Measurements from ENCODE around the gene FGD1. TPM values are rescaled to one million over a fixed set of nuclear protein-coding genes. Genes with fewer than 3 reads are reported as not detected.

Gene FGD1
- total and polyA plus RNA-seq, 5 donors from 2014 or later = 0.76 to 1.0 (median 0.85) TPM; not detected in 1

DNA sequence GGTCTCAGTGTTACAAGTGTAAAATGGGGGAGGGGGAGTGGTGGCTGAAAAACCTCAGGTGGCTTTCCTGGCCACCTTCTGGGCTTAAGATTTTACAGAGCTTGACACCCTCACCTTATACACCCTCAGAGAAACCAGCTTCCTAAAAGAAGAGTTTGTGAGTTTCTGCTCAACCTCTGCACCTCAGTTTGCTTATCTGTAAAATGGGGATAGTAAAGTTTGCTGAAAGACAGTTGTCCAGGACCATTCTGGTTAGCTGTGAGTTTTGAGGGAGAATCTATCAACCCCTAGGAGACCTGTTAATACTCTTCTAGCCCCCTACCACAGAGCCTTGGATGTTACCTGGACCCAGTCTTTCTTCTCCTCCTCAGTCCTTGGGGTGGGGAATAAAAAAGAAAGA lies 46.1 kb downstream of the FGD1 start:
- no peaks in the 10 kb centered on the region for H3K9me3 ChIP-seq (ENCODE audit: control insufficient read depth in 2 of 2, low read length in 2 of 2)
- ATAC-seq (ENCODE audit: low read depth in 2 of 2) = no peak

DNA sequence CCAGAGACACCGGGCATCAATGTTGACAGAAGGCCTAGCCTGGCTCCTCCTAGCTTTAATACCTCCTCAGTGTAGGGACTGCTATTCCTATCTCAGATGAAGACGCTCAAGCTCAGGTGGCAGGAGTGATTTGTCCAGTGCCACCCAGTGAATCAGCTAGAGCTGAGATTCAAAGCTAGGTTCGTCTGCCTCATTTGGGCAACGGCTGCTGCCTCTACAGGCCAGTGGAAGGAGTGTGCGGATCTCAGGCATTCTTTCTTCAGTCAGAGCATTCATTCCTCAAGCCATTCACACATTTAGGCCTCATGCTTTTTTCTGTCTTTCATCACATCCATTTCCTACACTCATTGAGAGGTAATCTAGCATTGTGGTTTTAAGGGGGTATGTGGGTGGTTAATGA lies 48.6 kb downstream of the FGD1 start:
- peaks cover 19% of the 10 kb centered on the region for H3K36me3 ChIP-seq (ENCODE audit: control insufficient read depth, insufficient read depth, low read length)
- no peak overlapping the region for H3K27ac Mint-ChIP-seq

More for the DNA sequence above, 46.1 kb downstream of the FGD1 start:
- Mint-ChIP-seq H3K4me1 (no peaks in the 10 kb centered on the region), H3K27ac (no peak overlapping the region), H3K4me3 (no peak overlapping the region), H3K36me3 (peaks cover 3% of the 10 kb centered on the region), H3K9me3 (no peaks in the 10 kb centered on the region), H3K27me3 (no peaks in the 10 kb centered on the region)
- no peak for DNase-seq
- H3K36me3 ChIP-seq (ENCODE audit: control insufficient read depth, insufficient read depth, low read length) = peaks cover 5% of the 10 kb centered on the region
- no peak overlapping the region for H3K4me3 ChIP-seq (ENCODE audit: low read depth, low read length)
- no peaks in the 10 kb centered on the region for H3K27me3 ChIP-seq (ENCODE audit: control insufficient read depth, insufficient read depth, low read length)
- H3K27ac ChIP-seq (ENCODE audit: insufficient read depth, low read length, poor library complexity, severe bottlenecking) = no peak overlapping the region
- H3K4me1 ChIP-seq (ENCODE audit: control insufficient read depth, insufficient read depth, low read length, poor library complexity, severe bottlenecking) = no peaks in the 10 kb centered on the region

DNA sequence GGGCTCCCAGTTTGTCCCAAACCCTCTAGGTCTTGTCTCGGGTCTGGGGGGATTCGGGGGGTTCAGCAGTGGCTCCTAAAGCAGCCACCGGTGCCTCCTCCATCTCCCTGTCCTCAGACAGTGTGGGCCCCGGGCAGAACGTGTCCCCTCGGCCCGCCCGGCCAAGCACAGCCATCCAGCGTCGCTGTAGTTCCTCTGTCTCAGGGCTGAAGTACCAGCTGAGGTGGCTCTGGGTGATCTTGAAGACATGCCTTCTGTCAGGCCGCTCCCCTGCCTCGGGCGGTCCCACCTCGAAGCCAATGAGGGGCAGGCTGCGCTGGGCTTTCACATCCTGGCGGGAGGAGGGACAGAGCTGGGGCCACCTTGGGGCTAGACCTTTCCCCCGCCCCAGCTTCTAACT lies 50.0 kb downstream of the FGD1 start:
- Histone ChIP-seq H3K4me1 (ENCODE audit: control insufficient read depth, insufficient read depth, low read length, poor library complexity, severe bottlenecking) (peaks cover 13% of the 10 kb centered on the region), H3K27me3 (ENCODE audit: control insufficient read depth, insufficient read depth, low read length) (no peaks in the 10 kb centered on the region), H3K27ac (ENCODE audit: insufficient read depth, low read length, poor library complexity, severe bottlenecking) (no peak overlapping the region), H3K9me3 (ENCODE audit: control insufficient read depth in 2 of 2, low read length in 2 of 2) (no peaks in the 10 kb centered on the region), H3K36me3 (ENCODE audit: control insufficient read depth, insufficient read depth, low read length) (peaks cover 19% of the 10 kb centered on the region), H3K4me3 (ENCODE audit: low read depth, low read length) (no peak overlapping the region)
- peaks cover 0 to 25% (median 17%) of the 10 kb centered on the region in 4 donors for H3K4me1 Mint-ChIP-seq
- H3K9me3 Mint-ChIP-seq = no peaks in the 10 kb centered on the region
- ATAC-seq (ENCODE audit: low read depth in 2 of 2) = no peak
- H3K4me3 Mint-ChIP-seq = no peak overlapping the region
- H3K36me3 Mint-ChIP-seq = peaks cover 3% of the 10 kb centered on the region
- no peak for DNase-seq
- no peaks in the 10 kb centered on the region for H3K27me3 Mint-ChIP-seq
- H3K27ac Mint-ChIP-seq = no peak overlapping the region

More for the DNA sequence above, 48.6 kb downstream of the FGD1 start:
- H3K9me3 ChIP-seq (ENCODE audit: control insufficient read depth in 2 of 2, low read length in 2 of 2) = no peaks in the 10 kb centered on the region
- H3K4me3 ChIP-seq (ENCODE audit: low read depth, low read length) = no peak overlapping the region
- H3K36me3 Mint-ChIP-seq = peaks cover 3% of the 10 kb centered on the region
- no peak overlapping the region for H3K4me3 Mint-ChIP-seq
- H3K27me3 ChIP-seq (ENCODE audit: control insufficient read depth, insufficient read depth, low read length) = no peaks in the 10 kb centered on the region
- no peaks in the 10 kb centered on the region for H3K4me1 ChIP-seq (ENCODE audit: control insufficient read depth, insufficient read depth, low read length, poor library complexity, severe bottlenecking)
- DNase-seq (no peak), ATAC-seq (ENCODE audit: low read depth in 2 of 2) (no peak)
- H3K27ac ChIP-seq (ENCODE audit: insufficient read depth, low read length, poor library complexity, severe bottlenecking) = no peak overlapping the region
- peaks cover 0 to 12% (median 6%) of the 10 kb centered on the region in 4 donors for H3K4me1 Mint-ChIP-seq
- no peaks in the 10 kb centered on the region for H3K9me3 Mint-ChIP-seq
- no peaks in the 10 kb centered on the region for H3K27me3 Mint-ChIP-seq

DNA sequence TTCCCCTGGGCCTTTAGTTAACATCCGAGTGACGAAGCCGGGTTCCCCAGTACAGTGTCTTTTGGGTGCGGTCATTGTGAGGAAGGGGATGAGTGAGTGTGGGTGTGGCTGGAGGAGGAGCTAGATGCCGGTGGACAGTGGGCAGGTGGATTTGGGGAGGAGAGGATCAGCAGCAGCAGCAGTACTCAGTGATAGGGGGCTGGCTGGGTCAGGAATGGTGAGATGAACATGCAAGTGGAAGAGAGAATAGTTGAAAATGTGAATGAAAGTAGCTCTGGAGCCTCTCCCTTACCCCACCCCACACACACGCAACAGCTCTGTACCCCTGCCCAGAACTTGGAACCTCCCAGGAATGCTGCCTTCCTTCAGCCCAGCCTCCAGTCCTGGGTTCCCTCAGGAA lies 51.3 kb downstream of the FGD1 start:
- Mint-ChIP-seq H3K4me1 (peaks cover 0 to 33% (median 22%) of the 10 kb centered on the region in 4 donors), H3K27me3 (no peaks in the 10 kb centered on the region), H3K36me3 (peaks cover 3% of the 10 kb centered on the region), H3K9me3 (no peaks in the 10 kb centered on the region), H3K27ac (peak overlapping the region in 1 of 3 donors; percentile 37), H3K4me3 (no peak overlapping the region)
- no peak overlapping the region for H3K4me3 ChIP-seq (ENCODE audit: low read depth, low read length)
- peaks cover 19% of the 10 kb centered on the region for H3K36me3 ChIP-seq (ENCODE audit: control insufficient read depth, insufficient read depth, low read length)
- H3K9me3 ChIP-seq (ENCODE audit: control insufficient read depth in 2 of 2, low read length in 2 of 2) = no peaks in the 10 kb centered on the region
- no peak for ATAC-seq (ENCODE audit: low read depth in 2 of 2)
- no peaks in the 10 kb centered on the region for H3K27me3 ChIP-seq (ENCODE audit: control insufficient read depth, insufficient read depth, low read length)
- no peak for DNase-seq
- H3K4me1 ChIP-seq (ENCODE audit: control insufficient read depth, insufficient read depth, low read length, poor library complexity, severe bottlenecking) = peaks cover 17% of the 10 kb centered on the region
- no peak overlapping the region for H3K27ac ChIP-seq (ENCODE audit: insufficient read depth, low read length, poor library complexity, severe bottlenecking)

DNA sequence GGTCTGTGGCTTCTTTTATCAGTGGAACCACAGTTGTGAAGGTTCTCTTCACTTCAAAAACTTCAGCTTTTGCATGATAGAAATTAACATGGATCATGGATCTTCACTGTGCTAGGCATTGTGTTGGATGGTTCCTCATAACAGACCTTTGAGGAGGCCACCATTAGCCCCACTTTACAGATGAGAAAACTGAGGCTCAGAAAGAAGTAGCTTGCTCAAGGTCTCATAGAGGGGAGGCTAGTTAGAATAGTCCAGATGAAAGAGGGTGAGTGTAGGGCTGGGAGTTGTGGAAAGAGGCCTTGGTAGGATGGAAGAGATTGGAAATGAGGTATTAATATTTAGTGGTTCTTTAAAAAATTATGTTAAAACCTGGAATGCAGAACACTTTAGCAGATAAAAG lies 53.2 kb downstream of the FGD1 start:
- H3K36me3 Mint-ChIP-seq = no peaks in the 10 kb centered on the region

DNA sequence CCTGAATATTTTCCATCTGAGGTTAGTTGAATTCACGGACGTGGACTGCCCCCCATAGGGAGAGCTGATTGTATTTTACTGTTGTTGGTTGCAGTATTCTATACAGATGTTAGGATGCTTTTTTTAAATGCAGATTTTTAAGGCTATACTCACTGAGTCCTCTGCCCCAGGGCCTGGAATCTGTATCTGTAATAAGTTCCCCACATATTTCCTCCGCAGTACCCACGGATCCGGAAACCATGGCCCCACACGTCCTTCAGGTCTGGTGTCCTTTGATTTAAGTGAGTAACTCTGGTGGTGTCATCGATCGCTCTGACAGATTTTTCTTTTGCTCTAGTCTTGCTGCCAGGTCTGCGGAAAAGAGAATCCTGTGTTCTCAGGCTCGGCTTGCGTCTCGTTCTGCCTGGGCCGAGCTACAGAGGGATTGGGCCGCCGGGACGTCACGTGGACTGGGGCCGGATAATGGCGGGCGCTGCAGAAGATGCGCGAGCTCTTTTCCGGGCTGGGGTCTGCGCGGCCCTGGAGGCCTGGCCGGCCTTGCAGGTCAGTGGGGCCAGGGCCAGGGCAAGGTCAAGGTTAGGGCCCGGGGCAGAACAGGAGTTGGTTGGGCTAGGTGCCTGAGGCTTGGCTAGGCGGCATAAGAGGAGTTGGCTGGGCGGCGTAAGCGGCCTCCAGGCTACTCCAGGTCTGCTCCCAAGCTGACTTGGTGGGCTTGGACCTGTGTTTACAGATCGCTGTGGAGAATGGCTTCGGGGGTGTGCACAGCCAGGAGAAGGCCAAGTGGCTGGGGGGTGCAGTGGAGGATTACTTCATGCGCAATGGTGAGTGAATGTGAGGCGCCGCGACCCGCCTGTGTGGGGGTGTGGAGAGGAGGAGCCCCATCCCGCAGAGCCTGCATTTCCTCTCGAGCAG lies 55.8 kb downstream of the FGD1 start, which contains the start of gene TSR2:
TSR2 (plus strand) TSS at position 445 of the 912 bp plus-strand sequence; CDS start at position 463, 18 bp downstream.
- Histone ChIP-seq H3K9me3 (ENCODE audit: control insufficient read depth in 2 of 2, low read length in 2 of 2) (no peaks in the 10 kb centered on the region), H3K27ac (ENCODE audit: insufficient read depth, low read length, poor library complexity, severe bottlenecking) (peak within 1 kb of the TSS; percentile 74), H3K27me3 (ENCODE audit: control insufficient read depth, insufficient read depth, low read length) (no peaks in the 10 kb centered on the region), H3K4me1 (ENCODE audit: control insufficient read depth, insufficient read depth, low read length, poor library complexity, severe bottlenecking) (peaks cover 17% of the 10 kb centered on the region), H3K36me3 (ENCODE audit: control insufficient read depth, insufficient read depth, low read length) (peaks cover 16% of the 10 kb centered on the region), H3K4me3 (ENCODE audit: low read depth, low read length) (peak within 1 kb of the TSS; percentile 93)
- H3K4me3 Mint-ChIP-seq = peak within 1 kb of the TSS; percentile 93 to 99 (median 95)
- peak; percentile 98 to 99 for ATAC-seq (ENCODE audit: low read depth in 2 of 2)
- H3K36me3 Mint-ChIP-seq = no peaks in the 10 kb centered on the region
- no peaks in the 10 kb centered on the region for H3K27me3 Mint-ChIP-seq
- peaks cover 0 to 33% (median 24%) of the 10 kb centered on the region in 4 donors for H3K4me1 Mint-ChIP-seq
- peak; percentile 69 to 89 (median 80) for DNase-seq
- H3K27ac Mint-ChIP-seq = peak within 1 kb of the TSS; percentile 74 to 94 (median 92)
- no peaks in the 10 kb centered on the region for H3K9me3 Mint-ChIP-seq

More for the DNA sequence above, 53.2 kb downstream of the FGD1 start:
- Mint-ChIP-seq H3K27me3 (no peaks in the 10 kb centered on the region), H3K4me1 (peaks cover 0 to 33% (median 24%) of the 10 kb centered on the region in 4 donors), H3K27ac (no peak overlapping the region), H3K9me3 (no peaks in the 10 kb centered on the region), H3K4me3 (no peak overlapping the region)
- no peaks in the 10 kb centered on the region for H3K9me3 ChIP-seq (ENCODE audit: control insufficient read depth in 2 of 2, low read length in 2 of 2)
- H3K36me3 ChIP-seq (ENCODE audit: control insufficient read depth, insufficient read depth, low read length) = peaks cover 19% of the 10 kb centered on the region
- H3K27ac ChIP-seq (ENCODE audit: insufficient read depth, low read length, poor library complexity, severe bottlenecking) = no peak overlapping the region
- ATAC-seq (ENCODE audit: low read depth in 2 of 2) = no peak
- peaks cover 17% of the 10 kb centered on the region for H3K4me1 ChIP-seq (ENCODE audit: control insufficient read depth, insufficient read depth, low read length, poor library complexity, severe bottlenecking)
- no peak overlapping the region for H3K4me3 ChIP-seq (ENCODE audit: low read depth, low read length)
- DNase-seq = no peak
- H3K27me3 ChIP-seq (ENCODE audit: control insufficient read depth, insufficient read depth, low read length) = no peaks in the 10 kb centered on the region

DNA sequence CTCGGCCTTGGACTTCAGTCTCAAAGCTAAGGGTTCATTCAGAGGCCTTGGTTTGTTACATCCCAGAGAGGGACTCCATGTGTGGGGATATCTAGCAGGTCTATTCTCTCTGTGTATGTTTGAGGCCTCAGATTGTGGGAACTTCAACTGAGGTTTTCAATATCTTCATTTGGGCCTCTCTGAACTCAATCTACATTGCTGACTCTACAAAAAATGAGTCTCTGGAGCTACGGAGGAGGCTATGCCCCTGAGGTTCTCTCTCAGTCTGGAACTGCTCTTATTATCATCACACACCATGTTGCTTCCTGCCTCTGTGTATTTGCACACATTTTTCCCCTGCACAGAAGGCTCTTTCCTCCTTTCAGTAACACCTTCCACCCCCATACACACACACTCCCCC lies 60.9 kb downstream of the FGD1 start:
- no peak for ATAC-seq (ENCODE audit: low read depth in 2 of 2)
- H3K27me3 ChIP-seq (ENCODE audit: control insufficient read depth, insufficient read depth, low read length) = no peaks in the 10 kb centered on the region
- no peaks in the 10 kb centered on the region for H3K27me3 Mint-ChIP-seq
- peaks cover 0 to 6% (median 4%) of the 10 kb centered on the region in 4 donors for H3K4me1 Mint-ChIP-seq
- H3K4me3 Mint-ChIP-seq = no peak overlapping the region
- H3K9me3 Mint-ChIP-seq = no peaks in the 10 kb centered on the region
- H3K36me3 Mint-ChIP-seq = no peaks in the 10 kb centered on the region
- H3K36me3 ChIP-seq (ENCODE audit: control insufficient read depth, insufficient read depth, low read length) = no peaks in the 10 kb centered on the region
- no peak for DNase-seq
- H3K4me1 ChIP-seq (ENCODE audit: control insufficient read depth, insufficient read depth, low read length, poor library complexity, severe bottlenecking) = no peaks in the 10 kb centered on the region
- no peak overlapping the region for H3K4me3 ChIP-seq (ENCODE audit: low read depth, low read length)
- H3K9me3 ChIP-seq (ENCODE audit: control insufficient read depth in 2 of 2, low read length in 2 of 2) = no peaks in the 10 kb centered on the region
- H3K27ac ChIP-seq (ENCODE audit: insufficient read depth, low read length, poor library complexity, severe bottlenecking) = no peak overlapping the region
- no peak overlapping the region for H3K27ac Mint-ChIP-seq
